Prostate gland (tissue), 2 donors: ENCODE measurements around the gene DNAH14.

ENCODE experiments used
- CTCF ChIP-seq, 4 experiments: fragments of 200-600 bp in 2 of 4; fragments of 450-650 bp in 2 of 4; sonication (generic) in 2 of 4; IDR thresholded peaks; 1 replicate in 3 of 4; 2 replicates in 1 of 4; pipeline ENCODE4 v1.5.1; 2016 to 2019; ENCODE audit warnings: antibody characterized with exemption in 4 of 4, mild to moderate bottlenecking in 2 of 4, moderate library complexity in 2 of 4
- POLR2A ChIP-seq: fragments of 450-650 bp; IDR thresholded peaks from one replicate; pipeline ENCODE4 v1.6.1; 2016; ENCODE audit warnings: antibody characterized with exemption, mild to moderate bottlenecking
- POLR2AphosphoS5 ChIP-seq: sonication (generic); formaldehyde crosslinking; IDR thresholded peaks from one replicate; pipeline ENCODE4 v1.6.1; 2017; ENCODE audit warnings: antibody characterized with exemption

GRCh38 chr1:225143001-225143400 lies 213.5 kb downstream of the DNAH14 start:
- TF ChIP-seq CTCF (IDR thresholded peaks at IDR 0.05) (no peak), POLR2A (no peak), POLR2AphosphoS5 (no peak)
